GM21528 (cell line): ENCODE results near the gene ZNF316.

ENCODE experiments used
- ATAC-seq: cut with Tn5 transposase; IDR thresholded peaks from one replicate; pipeline ENCODE4 v1.9.1; 2021; ENCODE audit warnings: mild to moderate bottlenecking, moderate library complexity; ENCODE audit not compliant: unreplicated experiment, low FRiP score

ZNF316 gene

GRCh38 chr7:6636741-6637543 lies at the start of gene ZNF316:
ZNF316 (plus strand) TSS chr7:6637318; CDS start chr7:6642410, 5,092 bp downstream.
- peak; percentile 63 for ATAC-seq

DNA sequence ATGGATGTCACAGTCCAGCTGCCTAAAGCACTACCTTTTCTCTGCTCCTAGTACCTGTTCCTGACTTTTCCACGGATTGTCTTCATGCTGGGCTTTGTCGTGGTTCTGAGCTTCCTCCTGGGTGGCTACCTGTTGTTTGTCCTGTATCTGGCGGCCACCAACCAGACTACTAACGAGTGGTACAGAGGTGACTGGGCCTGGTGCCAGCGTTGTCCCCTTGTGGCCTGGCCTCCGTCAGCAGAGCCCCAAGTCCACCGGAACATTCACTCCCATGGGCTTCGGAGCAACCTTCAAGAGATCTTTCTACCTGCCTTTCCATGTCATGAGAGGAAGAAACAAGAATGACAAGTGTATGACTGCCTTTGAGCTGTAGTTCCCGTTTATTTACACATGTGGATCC lies 48.6 kb upstream of the ZNF316 start:
- no peak for ATAC-seq

GRCh38 chr7:6589151-6589828 lies 47.8 kb upstream of the ZNF316 start:
- ATAC-seq = no peak

DNA sequence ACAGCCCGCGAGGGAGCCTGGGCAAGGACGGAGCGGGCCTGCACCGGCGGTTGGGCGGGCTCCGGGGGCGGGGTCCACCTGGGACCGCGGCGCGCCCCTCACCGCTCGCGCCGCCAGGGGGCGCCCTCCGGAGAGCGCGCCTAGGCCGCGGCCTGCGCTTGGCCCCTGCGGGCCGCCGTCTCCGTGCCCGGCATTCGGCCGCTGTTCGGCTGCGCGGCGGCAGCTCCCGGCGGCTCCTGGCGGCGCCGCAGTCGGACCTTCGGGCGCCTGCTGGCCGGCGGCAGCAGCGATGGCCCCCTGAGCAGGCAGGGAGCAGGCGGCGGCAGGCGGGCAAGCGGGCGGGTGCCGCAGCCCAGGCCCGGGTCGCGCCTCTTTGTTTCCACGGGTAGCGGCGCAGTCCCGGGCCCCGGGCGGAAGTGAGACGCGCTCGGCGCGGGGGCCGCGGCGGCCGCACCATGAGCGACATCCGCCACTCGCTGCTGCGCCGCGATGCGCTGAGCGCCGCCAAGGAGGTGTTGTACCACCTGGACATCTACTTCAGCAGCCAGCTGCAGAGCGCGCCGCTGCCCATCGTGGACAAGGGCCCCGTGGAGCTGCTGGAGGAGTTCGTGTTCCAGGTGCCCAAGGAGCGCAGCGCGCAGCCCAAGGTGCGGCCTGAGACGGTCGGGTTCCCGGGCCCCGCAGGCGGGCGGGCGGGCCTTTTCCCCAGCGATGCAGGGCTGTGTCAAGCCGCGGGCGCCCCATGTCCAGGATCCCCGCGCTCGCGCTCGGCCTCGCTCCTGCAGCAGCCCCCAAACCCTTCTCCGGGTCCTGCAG lies 47.1 kb upstream of the ZNF316 start, which contains the start of gene INTS15:
Gene INTS15 (plus strand): TSS at position 193 of the 816 bp plus-strand sequence. CDS start 263 bp downstream, at position 456.
- peak; percentile 78 for ATAC-seq

DNA sequence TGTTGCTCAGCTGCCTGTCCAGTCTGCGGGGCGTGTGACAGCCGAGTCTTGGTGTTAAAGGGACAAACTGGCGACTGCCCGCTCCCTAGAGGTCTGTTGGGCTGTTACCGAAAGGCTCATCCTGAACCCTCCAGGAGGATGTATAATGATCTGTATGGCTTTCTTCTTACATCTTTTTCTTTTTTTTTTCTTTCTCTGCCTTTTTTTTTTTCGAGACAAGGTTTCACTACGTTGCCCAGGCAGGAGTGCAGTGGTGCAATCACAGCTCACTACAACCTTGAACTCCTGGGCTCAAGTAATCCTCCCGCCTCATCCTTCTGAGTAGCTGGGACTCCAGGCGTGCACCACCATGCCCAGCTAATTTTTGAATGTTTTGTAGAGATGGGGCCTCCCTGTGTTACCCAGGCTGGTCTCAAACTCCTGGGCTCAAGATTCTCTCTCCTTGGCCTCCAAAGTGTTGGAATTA lies 46.4 kb upstream of the ZNF316 start:
- ATAC-seq = peak; percentile 38

GRCh38 chr7:6600093-6600492 lies 37.0 kb upstream of the ZNF316 start:
- ATAC-seq = no peak

DNA sequence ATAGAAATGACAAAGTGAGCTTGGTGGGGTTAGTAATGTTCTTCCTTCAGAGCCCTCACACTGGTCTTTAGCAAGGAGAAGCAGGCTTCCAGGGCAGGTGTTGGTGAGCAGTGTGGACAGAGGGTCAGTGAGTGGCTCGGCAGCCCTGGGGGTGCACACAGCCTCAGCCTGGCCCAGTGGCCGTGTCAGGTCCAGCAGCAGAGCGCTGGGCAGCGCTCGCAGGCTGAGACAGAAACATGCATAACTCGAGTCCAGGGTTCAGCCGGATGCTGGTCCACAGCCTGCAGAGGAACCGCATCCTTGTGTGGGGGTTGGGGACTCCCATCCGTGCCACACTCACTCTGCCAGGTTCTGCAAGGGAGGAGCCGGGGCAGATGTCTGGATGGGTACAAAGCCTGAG lies 32.7 kb upstream of the ZNF316 start:
- no peak for ATAC-seq

- no peak for ATAC-seq
Measured at GRCh38 chr7:6606866-6607583, 30.1 kb upstream of the ZNF316 start.

- no peak for ATAC-seq
Measured at GRCh38 chr7:6607651-6608051, 29.5 kb upstream of the ZNF316 start.

DNA sequence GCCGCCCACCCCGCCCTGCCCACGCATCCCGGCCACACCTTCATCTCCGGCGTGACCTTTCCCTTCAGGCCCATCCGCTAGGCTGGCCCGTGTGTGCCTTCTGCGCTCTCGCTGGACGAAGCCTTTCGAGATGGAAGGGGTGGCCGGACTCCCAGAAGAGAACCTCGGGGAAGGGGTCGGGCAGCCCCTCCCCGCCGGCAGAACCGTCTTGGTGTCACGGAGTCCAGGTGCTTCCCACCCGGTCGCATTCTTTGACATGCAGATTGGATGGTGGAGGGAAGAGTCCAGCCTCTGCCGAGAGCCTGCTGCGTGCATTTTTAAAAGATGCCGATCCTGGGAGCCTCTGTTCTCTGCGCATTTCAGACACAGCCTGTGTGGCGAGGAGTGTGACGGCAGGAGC lies 29.0 kb upstream of the ZNF316 start:
- ATAC-seq = no peak

- no peak for ATAC-seq
Measured at GRCh38 chr7:6608794-6609193, 28.3 kb upstream of the ZNF316 start.

DNA sequence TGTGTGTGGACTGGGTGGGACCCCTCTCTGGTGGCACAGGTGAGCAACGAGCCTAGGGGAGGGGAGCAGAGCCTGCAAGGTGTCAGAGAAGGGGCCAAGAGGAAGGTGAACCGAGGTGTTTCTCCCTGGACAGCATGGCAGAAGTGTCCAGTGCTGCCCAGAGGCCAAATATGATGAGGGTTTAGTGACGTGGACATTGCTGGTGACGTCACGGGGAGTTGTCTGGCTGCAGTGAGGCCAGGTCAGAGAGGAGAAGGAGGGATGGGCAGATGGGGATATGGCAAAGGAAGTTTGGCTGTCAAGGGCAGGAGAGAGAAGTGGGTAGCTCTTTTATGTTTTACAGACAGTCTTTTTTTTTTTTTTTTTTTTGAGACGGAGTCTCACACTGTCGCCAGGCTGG lies 24.3 kb upstream of the ZNF316 start:
- no peak for ATAC-seq

- no peak for ATAC-seq
Measured at GRCh38 chr7:6613706-6614105, 23.4 kb upstream of the ZNF316 start.

GRCh38 chr7:6614953-6615722 lies 22.0 kb upstream of the ZNF316 start, which contains the start of gene ZNF853:
ZNF853 (plus strand) TSS chr7:6615610; CDS start chr7:6616175, 565 bp downstream.
- ATAC-seq = no peak

- ATAC-seq = no peak
Measured at GRCh38 chr7:6615723-6616555, 21.2 kb upstream of the ZNF316 start.

GRCh38 chr7:6616854-6617643 lies 20.1 kb upstream of the ZNF316 start:
- ATAC-seq = no peak

- no peak for ATAC-seq
Measured at GRCh38 chr7:6618621-6619020, 18.5 kb upstream of the ZNF316 start.

DNA sequence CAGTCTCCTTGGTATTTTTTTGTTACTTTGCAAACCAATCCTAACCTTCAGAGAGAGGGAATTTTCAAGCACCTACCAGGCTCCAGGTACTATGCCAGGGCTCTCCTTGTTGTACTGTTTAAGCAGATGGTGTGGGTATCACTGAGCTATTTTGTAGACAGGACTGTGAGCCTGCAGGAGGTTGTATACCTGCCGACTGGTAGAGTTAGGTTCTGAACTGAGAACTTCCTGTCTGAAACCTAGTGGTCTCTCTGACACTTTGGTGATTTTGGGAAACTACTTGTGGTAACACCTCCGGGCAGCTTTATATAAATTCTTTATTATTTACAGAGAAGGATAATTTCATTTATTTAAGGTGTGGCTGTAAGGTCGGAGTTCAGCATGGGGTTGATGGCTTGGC lies 17.2 kb upstream of the ZNF316 start:
- no peak for ATAC-seq
